NCI-H2196 treated with DMSO at 0.1 percent for 48 hours (cell line): Measurements from ENCODE around the gene GPR87.
A peak's percentile ranks its signal among the peaks of the same experiment; 100 is the strongest.

ENCODE experiments used
- DNase-seq: peaks from one replicate; lab custom pipeline; 2025; ENCODE audit not compliant: unreplicated experiment; lab: John Stamatoyannopoulos, UW

GPR87 gene

DNA sequence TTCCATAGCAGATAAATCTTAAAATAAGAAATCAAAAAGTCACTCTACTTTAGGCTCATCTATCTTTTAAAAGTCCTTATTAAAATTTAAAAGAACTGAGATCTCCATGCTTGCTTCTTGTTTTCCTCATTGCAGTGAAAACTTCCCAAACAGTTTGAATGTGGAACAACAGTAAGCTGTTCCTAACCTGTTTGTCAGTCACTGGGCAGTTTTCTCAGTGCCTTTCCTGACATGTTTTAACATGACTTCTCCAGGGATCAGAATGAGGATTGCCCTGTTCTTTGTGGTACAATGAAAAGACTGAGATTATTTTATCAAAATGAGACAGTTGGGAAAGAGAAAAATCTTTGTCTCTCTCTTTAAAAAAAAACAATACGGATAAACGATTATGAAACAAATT lies 774 bp downstream of the GPR87 start:
- no peak for DNase-seq

DNA sequence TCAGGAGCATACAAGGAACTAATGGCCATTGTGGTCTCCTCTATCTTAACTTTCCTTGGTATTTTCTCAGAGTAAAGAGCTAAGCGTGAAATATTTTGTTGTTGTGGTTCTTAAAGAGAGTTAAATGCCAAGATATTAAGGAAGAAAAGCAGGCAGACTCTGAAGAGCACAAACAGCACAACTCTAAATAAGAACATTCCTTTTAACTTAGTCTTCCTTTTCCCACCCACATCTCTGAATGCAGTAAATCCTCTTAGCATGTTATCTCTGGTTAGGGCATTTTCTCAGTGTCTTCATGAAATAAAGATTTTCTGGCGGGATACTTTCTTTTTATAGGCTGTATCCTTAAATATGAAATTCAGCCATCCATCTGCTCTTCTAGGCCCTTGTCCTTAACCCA lies 1.5 kb downstream of the GPR87 start:
- DNase-seq, result no peak

DNA sequence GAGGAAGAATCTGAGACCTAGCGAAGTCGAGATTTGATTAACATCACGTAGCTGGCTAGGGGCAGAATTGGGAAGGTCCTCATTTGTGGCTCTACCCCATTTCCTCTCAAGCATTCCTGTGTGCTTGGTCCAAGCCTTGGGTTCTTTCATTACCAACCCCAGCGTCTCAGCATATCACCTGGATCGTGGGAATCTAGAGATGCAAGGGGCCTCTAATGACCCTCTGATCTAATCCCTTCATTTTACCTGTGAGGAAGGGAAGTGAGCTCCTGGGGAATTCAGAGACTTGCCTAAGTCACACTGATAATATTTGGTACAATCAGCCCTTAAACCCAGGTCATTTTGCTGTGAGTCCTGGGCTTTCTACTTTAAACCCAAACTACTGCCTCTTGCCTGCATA lies 2.0 kb downstream of the GPR87 start:
- no peak for DNase-seq

DNA sequence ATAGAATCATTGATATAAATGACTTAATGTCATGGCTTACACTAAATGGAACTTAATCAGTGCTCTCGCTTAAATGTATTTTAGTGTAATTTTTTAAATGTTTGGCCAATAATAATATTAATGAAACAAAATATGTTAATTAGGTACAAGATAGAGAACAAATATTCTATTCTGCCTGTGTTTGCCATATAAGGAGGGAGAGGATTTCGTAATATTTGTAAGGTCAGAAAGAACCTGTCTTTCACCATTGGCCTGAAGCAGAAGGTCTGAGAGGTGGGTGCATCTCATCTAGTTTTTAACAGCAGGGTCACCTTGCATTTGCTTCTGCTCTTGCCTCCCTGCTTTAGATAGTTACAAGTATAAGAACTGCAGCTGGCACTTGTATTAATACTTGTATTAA lies 2.5 kb downstream of the GPR87 start:
- DNase-seq, result no peak

DNA sequence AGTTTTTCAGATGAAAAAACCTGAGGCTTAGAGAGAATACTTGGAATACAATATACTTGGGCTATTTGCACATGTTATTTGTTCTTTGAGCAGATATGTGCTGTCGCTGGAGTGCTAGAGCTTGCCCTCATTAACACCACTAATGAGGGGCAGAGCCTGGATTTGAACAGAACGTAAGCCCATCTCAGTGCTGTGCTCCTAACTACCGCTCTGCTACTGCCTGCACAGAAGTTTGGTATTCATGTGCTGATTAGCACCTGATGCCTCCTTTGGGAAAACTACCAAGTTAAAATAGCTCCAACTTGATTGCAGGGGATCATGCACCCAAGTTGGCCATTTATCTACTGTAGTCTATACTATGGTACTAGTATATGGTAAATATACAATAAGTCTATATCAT lies 3.6 kb downstream of the GPR87 start:
- DNase-seq, result no peak

DNA sequence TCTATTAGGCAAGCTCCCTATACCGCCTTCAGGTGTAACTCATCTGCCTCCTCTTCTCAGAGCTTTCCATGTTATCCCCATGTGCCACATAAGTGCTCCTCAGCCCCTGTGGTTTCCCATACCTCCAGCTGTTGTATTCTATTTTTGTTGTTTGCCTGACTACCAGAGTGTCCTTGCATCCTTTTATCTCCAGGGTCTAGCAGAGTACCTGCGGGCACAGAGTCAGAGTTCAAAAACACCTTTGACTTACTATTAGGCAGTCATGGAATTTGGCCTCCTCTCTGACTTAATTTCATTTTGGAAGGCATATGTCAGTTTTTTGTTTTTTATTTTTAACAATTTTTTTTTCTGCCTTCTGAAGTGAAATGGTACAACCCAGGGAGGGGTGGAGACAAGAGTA lies 7.1 kb downstream of the GPR87 start:
- DNase-seq, result no peak

DNA sequence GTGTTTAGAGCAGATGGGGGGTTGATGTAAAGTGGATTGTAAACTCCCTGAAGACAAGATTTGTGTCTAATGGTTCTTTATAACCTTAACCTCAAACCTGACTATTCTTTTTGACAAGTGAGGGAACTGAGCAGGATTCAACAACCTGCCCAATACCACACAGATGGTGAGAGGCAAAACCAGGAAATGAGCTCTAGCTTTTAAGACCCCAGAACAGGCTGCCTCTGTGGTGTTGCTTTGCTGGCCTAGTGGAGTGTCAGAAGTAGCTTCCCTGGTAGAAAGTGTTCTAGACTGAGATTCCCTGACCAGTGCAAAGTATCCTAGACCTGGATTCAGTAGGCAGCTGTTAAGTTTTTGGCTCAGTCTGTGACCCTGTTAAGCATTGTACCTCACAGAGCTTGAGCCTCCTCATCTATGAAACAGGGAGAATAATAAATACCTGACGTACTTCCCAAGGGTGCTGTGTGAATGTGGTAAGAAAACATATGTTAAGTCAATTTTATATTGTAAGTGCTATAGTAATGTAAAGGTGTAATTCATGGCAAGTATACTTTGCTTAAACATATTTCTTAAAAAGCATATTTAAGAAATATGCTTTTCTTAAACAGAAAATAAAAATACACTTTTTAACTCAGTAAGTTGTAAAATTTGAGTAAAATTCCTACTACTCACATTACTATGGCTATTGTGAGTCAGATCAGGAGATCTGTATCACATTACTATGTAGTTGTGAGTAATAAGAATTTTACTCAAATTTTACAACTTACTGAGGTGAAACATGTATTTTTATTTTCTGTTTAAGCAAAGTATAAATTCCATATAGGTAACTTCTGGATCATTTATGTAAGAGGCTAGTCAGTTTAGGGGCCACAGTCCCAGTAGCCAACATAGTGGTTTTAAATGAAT lies 8.8 kb downstream of the GPR87 start:
- no peak for DNase-seq

DNA sequence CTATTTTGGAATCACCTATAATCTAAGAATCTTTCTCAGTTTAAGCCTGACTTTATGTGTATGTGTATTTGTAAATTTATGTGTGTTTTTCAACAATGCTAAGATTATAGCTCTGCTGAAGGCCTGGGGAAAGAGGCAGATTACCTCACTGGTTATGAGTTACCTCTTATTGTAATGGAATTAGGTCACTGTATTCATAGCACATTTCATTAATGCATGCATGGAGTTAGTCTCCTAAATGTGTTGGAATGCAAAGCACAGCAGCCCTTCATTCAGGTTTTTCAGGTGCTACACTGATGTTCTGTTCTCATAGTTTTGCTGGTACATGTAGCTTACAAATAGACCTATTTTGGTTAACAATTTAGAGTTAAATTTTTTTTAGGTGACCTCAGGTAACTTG lies 9.5 kb downstream of the GPR87 start:
- no peak for DNase-seq

DNA sequence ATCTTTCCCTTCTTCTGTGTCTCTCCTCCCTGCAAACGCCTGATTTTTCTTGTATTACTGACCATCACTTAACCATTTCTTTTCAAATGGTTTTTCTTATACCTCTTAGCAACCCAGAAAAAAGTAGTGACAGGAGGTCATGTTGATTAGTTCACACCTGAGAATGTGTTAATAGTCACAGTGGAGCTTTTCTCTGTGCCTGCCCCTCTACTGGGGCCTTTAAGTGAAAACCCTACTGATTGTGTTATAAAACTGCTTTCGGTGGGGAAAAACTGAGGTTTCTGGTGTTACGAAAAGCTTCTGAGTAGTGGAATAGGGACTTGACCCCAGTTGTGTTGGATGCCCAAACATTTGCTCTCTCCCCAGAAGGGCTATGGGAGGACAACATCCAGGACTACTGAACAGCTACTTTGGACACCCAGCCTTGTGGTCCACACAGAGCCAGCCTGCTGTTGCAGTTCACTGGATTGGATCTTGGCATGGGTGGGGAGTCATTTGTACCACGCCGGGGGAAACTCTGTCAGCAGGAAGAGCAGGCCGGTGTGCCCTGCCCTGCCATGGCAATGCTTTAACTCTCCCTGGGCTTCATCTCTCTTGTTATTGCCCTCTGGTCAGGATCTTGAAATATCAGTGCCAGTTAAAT lies 10.3 kb downstream of the GPR87 start:
- DNase-seq, result no peak

DNA sequence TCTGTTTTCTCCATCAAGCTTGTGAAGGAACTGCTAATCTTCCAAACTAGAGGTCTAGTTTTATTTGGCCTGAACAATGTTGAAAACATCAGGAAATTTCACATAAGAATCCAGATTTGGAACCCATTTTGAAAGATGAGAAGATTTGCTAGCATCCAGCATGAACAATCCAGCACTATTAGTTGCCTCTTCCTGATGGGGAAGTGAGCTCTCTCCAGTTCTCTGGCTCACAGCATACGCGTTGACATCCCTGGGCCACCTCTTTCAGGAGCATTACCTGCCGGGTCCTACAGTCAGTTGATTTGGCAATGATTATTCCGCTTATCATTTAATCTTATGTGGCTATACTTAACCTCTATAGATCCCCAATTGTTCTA lies 10.9 kb downstream of the GPR87 start:
- DNase-seq, result no peak

DNA sequence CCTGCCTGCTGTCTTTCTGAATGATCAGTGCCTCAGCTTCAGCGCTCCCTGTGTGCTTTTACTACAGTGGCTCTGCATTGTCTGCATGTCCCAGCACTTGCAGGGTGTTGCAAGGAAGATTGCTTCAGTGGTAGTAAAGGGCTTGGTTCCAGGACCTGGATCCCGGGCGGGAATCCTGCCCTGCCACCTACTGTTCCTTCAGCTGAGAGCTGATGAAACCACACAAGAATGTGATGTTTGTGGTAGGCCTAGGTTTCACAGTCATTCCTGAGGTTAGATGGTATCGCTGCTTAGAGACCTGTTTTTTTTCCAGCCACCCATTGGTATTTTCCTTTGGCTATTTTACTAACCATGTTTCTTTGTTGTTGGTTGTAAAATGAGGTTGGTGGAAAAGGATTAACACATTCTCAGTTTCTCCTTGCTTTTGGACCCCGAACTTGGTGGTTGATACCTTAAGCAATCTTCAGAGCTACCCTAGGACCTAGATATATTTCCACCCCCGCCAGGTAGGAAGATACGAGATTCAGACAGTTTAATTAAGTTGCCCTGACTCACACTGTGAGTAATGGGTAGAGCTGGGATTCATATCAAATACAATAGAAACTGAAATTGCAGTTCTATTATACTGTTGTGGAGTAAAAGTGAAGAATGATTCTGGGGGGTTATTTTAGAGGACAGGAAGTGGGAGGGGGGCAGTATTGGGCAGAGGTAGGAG lies 11.4 kb downstream of the GPR87 start:
- DNase-seq, result peak; percentile 18

DNA sequence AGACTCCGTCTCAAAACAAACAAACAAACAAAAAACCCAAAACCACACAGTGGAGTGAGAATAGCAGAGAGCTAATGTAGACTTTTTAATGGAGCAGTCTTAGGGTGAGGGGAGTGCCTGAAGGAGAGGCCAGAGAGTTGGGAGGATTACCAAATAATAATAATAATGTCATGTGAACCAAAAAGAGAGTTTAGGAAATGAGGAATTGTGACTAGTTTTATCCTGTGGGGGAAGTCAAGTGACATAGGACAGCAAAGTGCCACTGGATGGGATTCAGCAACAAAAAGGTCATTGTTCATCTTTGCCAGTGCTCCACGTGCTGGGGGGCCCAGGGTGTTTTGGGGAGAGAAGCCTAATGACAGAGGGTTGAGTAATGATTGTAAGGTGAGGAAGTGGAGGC lies 12.9 kb downstream of the GPR87 start:
- DNase-seq, result no peak

DNA sequence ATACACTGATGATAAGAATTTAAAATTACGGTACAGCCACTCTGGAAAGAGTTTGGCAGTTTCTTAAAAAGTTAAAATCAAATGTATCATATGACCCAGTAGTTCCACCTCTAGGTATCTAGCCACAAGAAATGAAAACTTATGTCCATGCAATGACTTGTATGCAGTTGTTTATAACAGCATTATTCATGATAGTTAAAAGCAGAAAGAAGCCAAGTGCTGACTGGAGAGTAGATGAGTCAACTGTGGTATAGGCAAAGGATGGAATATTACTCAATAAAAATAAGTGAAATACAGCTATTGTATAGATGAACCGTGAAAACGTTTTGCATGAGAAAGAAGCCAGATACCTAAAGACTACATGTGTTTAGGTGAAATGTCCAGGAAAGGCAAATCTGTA lies 14.8 kb downstream of the GPR87 start:
- DNase-seq, result no peak

DNA sequence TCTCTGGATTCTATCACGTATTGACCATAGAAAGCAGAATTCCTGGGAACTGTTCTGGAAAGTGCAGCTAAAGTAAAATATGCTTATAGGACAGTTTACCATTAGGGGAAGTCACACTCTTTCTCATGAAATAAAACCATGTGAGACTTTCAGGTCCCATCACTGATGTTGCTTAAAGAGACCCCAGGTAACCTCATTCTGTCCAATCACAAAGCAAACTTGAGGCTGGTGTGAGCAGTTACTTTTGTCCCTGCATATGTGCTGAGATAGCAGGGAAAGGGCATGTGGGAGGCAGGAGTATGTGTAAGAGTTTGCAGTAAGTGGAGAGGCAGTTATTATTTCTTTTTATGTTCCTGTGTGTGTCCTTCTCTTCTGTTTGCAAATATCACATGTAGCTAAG lies 16.1 kb downstream of the GPR87 start:
- no peak for DNase-seq

DNA sequence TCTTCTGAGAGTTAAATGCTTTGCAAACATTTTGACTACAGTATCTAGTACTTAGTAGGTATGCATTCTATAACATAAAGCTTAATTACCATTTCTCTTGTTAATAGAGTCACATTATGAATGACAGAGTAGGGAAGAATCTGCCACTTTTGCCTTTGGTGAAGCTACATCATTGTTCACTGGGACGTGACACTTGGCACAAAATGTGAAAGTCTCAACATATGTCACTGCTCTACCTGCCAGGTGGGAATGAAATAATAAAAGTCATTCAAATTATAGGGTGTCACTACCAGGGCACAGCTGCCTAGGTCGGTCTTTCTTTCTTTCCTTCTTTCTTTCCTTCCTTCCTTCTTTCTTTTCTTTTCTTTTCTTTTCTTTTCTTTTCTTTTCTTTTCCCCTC lies 17.6 kb downstream of the GPR87 start:
- no peak for DNase-seq

DNA sequence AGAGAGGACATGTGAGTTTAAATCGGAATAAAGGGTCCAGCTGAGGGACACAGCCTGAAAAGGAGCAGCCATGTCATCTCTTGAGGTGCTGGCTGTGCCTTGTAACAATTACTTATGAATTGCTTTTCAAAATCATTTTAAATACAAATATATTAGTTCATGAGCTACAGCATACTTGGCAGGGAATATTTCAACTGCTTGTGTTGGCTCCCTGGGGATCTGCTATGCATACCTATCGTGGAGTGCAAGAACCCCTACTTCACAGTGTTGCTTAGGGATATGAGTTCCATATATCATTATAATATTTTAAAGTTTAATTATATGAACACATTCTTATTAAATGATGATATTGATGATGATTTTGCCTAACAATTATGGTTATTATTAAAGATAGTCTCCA lies 19.2 kb downstream of the GPR87 start:
- no peak for DNase-seq

DNA sequence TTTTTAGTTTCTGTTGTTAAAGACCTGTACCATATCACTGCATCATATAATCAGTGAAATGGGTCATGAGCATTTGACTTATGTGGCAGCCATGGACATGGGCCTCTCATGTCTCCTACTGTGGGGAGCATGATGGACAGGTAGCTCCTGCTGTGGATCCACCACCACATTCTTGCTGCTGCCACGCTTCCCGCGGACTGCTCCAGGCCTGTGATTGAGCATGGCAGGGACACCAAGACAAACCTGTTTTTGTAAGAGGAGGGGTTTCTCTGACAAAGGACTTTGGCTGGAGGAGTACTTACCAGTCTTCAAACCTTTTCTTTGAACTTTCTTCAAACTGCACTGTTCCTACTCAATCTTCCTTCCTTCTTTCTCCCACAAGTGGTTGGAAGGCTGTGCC lies 20.4 kb downstream of the GPR87 start:
- no peak for DNase-seq

DNA sequence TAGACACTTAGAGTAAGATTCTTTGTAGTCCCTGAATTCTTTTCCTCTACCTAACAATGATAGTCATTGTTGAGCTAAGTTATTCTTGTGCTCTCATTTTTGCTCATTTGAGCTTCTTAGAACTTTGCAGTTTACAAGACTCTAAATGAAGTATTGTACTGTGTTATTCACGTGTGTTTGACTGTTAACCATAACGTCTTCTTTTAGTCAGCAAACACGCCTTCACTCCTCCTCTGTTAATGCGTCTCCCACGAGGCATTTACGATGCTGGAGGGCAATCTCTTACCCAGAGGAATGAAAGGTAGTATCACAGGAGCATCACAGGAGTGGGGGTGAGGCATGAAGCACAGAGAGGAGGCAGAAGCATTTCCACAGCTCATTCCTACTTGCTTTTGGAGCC lies 23.5 kb downstream of the GPR87 start:
- no peak for DNase-seq

DNA sequence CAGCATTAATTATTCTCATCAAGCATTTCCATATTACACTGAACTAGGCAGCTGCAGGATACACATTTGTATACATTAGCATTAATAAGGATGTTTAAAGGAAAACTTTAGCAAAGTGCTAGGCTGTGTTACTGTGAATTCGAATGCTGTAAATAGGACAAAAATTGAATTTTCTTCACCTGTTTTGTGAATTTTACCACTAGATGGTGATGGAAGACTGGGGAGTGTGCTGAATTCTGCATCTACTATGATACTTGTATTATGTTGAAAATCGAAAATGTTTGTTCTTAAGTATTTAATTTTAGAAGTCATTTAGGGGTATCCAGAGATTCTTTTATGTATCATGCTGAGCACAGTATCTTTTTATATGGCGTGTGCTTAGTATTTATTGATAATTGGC lies 25.9 kb downstream of the GPR87 start:
- no peak for DNase-seq

DNA sequence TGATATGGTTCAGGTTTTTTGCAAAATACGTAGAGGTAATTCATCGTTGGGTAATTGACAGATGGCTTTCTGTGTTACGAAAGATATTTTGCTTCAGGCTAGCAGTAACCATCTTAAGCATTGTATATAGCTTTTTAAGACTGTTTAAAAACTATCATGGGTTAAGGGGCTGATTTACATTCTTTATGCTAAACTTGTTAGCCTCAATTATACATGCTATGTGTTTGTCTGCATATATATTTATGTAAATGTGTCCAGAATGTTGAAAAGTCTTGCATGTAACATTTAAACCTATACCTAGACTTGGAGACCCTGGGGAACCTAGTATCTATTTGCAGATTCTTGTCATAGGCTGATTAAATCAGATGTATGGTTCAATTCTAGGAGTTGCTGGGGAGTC lies 27.2 kb downstream of the GPR87 start:
- no peak for DNase-seq

DNA sequence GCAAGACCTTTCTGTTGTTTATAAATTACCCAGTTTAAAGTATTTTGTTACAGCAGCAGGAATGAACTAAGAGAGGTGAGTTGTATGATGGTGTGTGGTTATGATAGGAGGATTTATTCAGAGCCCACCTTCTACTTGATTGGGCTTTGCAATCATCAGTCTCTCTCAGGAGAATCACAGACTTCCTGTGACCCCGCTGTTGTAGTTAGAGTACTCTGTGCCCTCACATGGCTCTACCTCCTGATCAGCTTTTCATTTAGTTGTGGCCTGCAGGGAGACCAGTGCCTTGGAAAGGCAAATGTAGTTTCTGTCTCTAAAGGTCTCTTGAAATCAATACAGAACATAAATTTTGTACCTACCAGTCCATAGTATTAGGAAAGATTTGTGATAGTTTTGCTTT lies 30.7 kb downstream of the GPR87 start:
- DNase-seq, result no peak

DNA sequence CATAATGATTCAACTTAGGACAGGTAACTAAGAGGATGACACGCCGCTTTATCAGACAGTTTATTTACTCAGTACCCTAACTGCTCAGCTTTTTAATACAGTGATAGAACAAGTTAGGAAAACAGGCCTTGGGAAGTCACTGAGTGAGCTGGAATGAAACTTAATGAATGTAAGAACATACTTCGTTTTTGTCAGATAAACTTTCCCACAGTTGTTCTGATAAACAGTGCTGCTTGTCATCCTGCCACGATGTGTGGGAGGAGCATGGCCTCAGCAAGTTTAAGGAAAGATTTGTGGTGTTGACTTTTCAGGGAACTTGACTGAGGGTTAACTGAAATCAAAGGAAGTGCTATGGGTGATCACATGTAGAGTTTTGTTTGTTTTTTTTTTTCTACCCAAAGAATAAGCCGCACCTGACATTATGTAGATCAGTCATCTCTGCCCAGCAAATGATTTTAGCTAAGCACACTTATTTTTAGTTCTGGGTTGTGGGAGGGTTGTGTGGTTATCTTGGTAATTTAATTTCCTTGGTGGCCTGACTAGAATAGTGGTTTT lies 32.6 kb downstream of the GPR87 start:
- DNase-seq, result no peak
